Measurements from ENCODE around the gene TPM4.
A peak's percentile ranks its signal among the peaks of the same experiment; 100 is the strongest.
"Not testable (repeated sequence)": the region's sequence is repeated elsewhere in the genome, so short reads cannot be mapped to it uniquely, and the experiment has no call there.

TPM4 gene

GRCh38 chr19:16076154-16076957 lies at the start of gene TPM4:
Gene TPM4, plus strand, starts transcription at chr19:16076495. Its CDS starts 71 bp downstream, at chr19:16076566.
- peak; percentile 73 for DNase-seq

- DNase-seq = no peak
Observed at GRCh38 chr19:16026756-16027155, 49.5 kb upstream of the TPM4 start.

DNA sequence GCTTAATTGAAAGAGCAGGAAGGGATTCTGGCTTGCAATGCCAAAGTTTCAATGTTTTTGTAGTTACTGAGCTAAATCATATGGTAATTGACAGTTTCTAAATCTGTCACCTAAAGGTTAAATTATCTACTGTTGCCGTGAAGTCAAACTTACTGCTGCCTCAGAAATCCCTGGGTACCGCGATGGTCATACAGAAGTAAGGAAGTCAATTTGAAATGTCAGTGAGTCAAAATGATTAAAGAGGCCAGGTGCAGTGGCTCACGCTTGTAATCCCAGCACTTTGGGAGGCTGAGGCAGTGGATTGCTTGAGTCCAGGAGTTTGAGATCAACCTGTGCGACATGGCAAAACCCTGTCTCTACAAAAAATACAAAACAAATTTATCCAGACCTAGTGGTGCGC lies 48.8 kb upstream of the TPM4 start:
- DNase-seq = no peak

GRCh38 chr19:16030155-16030554 lies 46.1 kb upstream of the TPM4 start:
- not testable (repeated sequence) for DNase-seq

GRCh38 chr19:16030964-16031871 lies 45.1 kb upstream of the TPM4 start:
- no peak for DNase-seq

DNA sequence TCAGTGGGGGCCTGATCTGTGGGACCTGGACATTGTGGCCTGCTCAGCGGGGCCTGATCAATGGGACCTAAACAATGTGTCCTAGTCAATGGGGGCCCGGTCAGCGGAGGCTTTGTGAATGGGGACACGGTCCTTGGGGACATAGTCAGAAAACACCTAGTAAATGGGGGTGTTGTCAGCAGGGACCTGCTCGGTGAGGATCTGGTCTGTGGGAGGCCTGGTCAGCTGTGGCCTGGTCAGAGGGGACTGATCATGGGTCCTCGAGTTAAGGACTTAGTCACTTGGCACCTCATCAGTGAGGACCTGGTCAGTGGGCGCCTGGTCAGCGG lies 44.5 kb upstream of the TPM4 start:
- no peak for DNase-seq

GRCh38 chr19:16032509-16033135 lies 43.7 kb upstream of the TPM4 start:
- DNase-seq = no peak

DNA sequence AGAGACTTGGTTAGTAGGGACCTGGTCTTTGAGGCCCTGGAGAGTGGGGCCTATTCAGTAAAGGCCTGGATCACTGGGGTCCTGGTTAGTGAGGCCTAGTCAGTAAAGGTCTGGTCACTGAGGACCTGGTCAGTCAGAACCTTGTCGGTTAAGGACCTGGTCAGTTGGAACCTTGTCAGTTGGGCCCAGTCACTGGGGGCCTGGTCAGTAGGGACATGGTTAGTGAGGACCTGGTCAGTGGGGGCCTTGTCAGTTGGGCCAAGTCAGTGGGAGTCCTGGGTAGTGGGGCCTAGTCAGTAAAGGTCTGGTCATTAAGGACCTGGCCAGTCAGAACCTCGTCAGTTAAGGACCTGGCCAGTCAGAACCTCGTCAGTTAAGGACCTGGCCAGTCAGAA lies 43.2 kb upstream of the TPM4 start:
- no peak for DNase-seq

- no peak for DNase-seq
Observed at GRCh38 chr19:16033721-16034120, 42.6 kb upstream of the TPM4 start.

DNA sequence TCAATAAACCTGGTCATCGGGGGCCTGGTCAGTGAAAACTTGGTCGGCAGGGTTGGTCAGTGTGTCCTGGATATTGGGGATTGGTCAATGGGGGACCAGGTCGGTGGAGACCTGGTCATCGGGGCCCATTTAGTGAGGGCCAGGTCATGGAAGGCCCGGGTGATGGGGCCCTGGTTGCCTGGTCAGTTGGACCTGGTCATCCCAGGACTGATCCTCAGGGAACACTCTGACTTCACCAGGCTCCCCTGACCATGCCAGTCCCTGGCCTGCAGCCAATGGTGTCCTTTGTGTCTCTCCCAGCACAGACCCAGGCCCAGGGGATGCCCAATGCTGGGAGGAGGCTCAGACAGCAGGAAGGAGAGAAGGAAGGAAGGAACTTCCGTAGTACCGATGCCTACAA lies 42.1 kb upstream of the TPM4 start:
- no peak for DNase-seq

DNA sequence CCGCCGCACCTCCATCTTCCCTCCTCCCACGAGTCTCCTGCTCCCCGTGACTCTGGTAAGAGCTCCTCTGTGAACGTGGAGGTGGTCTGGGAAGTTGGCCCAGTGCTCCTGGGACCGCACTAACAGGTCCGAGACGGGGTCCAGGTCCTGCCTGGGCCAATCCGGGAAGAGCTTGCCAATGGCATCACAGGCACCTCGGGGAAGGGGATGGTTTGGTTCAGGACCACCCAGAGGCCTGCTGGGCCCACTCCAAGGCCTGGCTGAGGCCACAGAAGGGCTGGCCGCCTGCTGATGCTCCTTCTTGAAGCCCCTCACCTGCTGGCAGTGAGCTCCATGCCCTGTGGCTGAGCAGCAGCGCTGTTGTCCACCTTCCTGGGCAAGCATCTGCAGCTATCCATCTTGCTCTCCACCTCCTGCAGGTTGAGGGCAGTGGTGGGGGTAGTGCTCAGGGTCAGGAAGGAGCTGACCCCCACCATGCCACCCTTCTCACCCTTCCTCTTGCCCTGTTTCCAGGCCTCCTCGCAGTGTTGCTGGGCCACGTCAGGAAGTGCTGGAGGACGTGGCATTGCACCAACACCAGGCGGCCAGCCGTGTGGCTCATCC lies 41.2 kb upstream of the TPM4 start:
- DNase-seq = no peak

GRCh38 chr19:16035601-16036297 lies 40.5 kb upstream of the TPM4 start:
- DNase-seq = no peak

GRCh38 chr19:16036397-16036925 lies 39.8 kb upstream of the TPM4 start:
- no peak for DNase-seq

DNA sequence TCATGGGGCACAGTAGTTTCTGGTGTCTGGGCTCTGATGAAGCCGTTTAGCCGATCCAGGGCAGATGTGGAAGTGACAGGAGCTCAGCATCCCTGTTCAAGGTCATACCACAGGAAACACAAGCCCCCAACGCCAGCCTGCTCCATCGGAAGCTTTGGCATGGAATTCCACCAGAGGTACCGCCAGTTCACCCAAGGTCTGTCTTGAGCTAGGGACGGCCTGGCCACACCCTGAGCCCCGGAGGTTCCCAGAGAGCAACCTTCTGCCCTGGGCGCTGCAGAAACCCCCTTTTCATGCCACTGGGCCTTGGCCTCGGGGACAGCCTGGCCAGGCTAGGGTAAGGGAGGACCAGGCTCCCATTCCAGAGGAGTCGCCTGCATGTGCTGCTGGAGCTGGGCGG lies 39.4 kb upstream of the TPM4 start:
- DNase-seq = no peak

- no peak for DNase-seq
Observed at GRCh38 chr19:16037424-16038195, 38.7 kb upstream of the TPM4 start.

DNA sequence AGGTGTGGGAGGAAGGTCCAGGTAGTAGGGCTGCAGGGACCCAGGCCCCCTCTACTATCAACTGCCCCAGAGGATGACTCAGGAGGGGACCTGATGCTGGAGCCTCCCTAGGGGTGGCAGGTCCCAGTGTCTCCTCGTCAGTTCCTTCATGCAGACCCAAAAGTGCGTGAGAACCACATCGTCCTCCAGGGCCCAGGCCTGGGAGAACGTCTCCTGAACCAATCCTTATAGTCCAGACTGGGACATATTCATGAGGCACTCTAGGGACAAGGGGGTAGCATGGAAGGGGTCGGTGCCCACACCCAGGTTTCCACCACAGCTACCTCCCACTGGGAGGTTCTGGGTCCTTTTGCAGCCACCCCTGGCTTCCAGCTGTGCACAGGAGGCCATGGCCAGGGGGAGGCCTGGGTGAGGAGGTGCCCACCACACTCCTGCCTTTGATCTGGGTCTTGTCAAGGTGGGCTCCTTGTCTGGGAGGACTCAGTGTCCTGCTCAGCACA lies 38.0 kb upstream of the TPM4 start:
- no peak for DNase-seq

DNA sequence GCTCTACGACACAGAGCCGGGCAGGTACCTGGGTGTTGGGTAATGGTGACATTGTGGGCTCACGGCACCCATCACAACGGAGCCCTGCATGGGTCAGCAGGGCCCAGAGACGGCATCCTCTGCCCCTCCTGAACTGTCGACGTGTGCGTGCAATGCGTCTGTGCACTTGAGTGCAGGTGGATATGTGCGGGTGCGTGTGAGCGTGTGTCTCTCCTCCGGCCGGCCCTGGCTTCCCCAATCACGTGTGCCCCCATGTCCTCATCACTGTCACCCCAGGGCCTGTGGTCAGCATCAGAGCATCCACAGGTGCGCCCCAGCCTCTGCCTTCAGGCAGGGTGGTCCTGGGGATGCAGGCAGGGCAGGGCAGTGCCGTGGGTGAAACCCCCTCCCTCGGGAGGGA lies 37.2 kb upstream of the TPM4 start:
- no peak for DNase-seq

DNA sequence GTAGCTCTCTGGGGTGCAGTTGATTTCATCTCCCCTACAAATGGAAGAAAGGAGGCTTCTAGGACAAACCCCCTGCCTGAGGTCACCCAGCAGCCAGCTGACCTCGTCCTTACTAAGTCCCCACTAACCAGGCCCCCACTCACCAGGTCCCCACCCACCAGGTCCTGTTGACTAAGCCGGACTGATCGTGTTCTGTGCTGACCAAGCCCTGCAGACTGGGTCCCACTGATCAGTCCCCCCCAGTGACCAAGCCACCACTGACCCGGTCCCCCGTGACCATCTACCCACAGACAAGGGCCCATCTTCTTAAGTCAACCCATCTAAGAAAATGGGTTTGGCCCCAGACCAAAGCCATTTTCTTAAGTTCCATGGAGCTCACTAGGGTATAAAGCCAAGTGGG lies 36.8 kb upstream of the TPM4 start:
- no peak for DNase-seq

DNA sequence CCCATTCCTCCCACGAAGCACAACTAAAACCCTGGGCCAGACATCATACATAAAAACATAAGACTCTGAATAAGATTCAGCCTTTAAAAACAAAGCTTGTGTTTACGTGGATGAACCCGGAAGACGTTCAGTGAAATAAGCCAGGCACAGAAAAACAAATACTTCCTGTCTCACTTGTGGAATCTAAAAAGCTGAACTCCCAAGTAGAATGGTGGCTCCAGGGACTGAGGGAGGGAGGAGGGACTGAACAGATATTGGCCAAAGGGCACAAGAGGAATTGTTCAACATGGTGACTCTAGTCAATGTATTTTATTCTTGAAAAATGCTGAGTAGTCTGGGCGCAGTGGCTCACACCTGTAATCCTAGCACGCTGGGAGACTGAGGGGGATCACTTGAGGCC lies 35.7 kb upstream of the TPM4 start:
- DNase-seq = no peak

DNA sequence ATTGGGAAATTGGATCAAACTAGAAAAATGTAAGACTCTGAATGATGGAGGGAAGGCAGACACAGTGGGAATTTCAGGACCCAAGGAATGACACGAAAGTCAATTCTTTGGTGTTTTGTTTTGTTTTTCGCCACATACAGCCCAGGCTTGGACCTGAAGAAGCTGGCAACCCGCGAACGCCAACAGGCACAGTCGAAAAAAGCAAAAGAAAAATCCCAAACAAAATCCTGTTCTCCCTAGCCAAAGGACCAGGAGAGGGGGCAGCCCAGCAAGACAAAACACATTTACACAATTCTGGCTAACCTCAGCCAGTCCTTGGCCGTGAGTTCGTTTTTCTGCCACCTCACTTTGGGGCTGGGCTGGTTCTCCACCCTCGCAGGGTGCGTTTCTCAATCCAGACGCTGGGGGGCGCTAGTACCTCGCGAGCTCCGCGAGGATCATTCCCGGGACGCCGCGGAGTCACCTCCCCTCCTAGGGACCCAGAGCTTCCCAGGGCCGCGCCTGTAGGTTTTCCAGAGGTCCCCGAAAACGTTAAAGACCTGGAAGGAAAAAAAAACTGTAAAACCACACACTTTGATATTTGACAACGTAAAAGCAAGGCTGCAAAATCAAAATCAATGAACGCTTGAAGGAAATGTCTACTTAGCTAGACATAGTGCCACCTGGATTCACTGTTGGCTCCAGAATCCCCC lies 34.9 kb upstream of the TPM4 start:
- DNase-seq = peak; percentile 63

- no peak for DNase-seq
Observed at GRCh38 chr19:16041991-16042386, 34.3 kb upstream of the TPM4 start.
